CD14-positive monocyte (primary cell): Measurements from ENCODE around the gene KIF26A. TPM values are rescaled to one million over a fixed set of nuclear protein-coding genes. Genes with fewer than 3 reads are reported as not detected.

ENCODE experiments used
- DNase-seq, 3 donors: peaks; one replicate each; pipeline ENCODE4 v3.0.0-alpha.2; 2011 to 2022
- H2AFZ ChIP-seq: 2 replicates; pipeline ENCODE4 v1.6.0; 2012; ENCODE audit warnings: mild to moderate bottlenecking, low read depth, low read length, inconsistent platforms; ENCODE audit not compliant: insufficient read depth, poor library complexity, severe bottlenecking
- H3K27ac ChIP-seq, 2 donors: 1 replicate in 1 of 2; 2 replicates in 1 of 2; pipeline ENCODE4 v1.5.1; 2012 to 2013; ENCODE audit warnings: low read length in 2 of 2, control low read depth in 1 of 2, inconsistent platforms in 1 of 2, low read depth in 1 of 2, mild to moderate bottlenecking in 1 of 2
- H3K27me3 ChIP-seq, 2 donors: one replicate each; pipeline versions ENCODE4 v1.6.0 to v1.6.1; 2011 to 2013; ENCODE audit warnings: low read length in 2 of 2; ENCODE audit not compliant: control insufficient read depth in 2 of 2, insufficient read depth in 2 of 2
- H3K36me3 ChIP-seq, 2 donors: replicated peaks in 1 of 2; 1 replicate in 1 of 2; 2 replicates in 1 of 2; pipeline versions ENCODE4 v1.5.1 to v1.6.1; 2012 to 2013; ENCODE audit warnings: low read length in 2 of 2, control low read depth in 1 of 2, inconsistent platforms in 1 of 2, mild to moderate bottlenecking in 1 of 2; ENCODE audit not compliant: insufficient read depth in 2 of 2, control insufficient read depth in 1 of 2
- H3K4me1 ChIP-seq, 2 donors: 1 replicate in 1 of 2; 2 replicates in 1 of 2; pipeline versions ENCODE4 v1.5.1 to v1.6.1; 2012 to 2013; ENCODE audit warnings: low read length in 2 of 2, control low read depth in 1 of 2, inconsistent platforms in 1 of 2, mild to moderate bottlenecking in 1 of 2, moderate library complexity in 1 of 2; ENCODE audit not compliant: insufficient read depth in 2 of 2, control insufficient read depth in 1 of 2
- H3K4me2 ChIP-seq: replicated peaks from 2 replicates; pipeline ENCODE3; 2012; ENCODE audit warnings: low read length, moderate library complexity, mild to moderate bottlenecking; ENCODE audit not compliant: poor library complexity, severe bottlenecking; ENCODE audit errors: extremely low read depth
- H3K4me3 ChIP-seq, 3 experiments: fragments of 200-600 bp in 1 of 3; sonication (generic) in 1 of 3; replicated peaks in 1 of 3; 1 replicate in 2 of 3; 2 replicates in 1 of 3; pipeline ENCODE4 v1.5.1; 2011 to 2013; ENCODE audit warnings: low read length in 3 of 3, mild to moderate bottlenecking in 3 of 3, control low read depth in 2 of 3, low read depth in 2 of 3, inconsistent platforms in 1 of 3, moderate library complexity in 1 of 3
- H3K79me2 ChIP-seq: 2 replicates; pipeline ENCODE4 v1.6.0; 2012; ENCODE audit warnings: mild to moderate bottlenecking, control low read depth, inconsistent platforms, low read length, moderate library complexity; ENCODE audit not compliant: insufficient read depth
- H3K9ac ChIP-seq: 2 replicates; pipeline ENCODE4 v1.6.0; 2017; ENCODE audit warnings: low read length, mild to moderate bottlenecking; ENCODE audit not compliant: insufficient read depth, poor library complexity, severe bottlenecking
- H3K9me3 ChIP-seq, 2 donors: replicated peaks in 1 of 2; 1 replicate in 1 of 2; 2 replicates in 1 of 2; pipeline versions ENCODE4 v1.5.1 to v1.6.1; 2012 to 2013; ENCODE audit warnings: low read length in 2 of 2, control low read depth in 1 of 2; ENCODE audit not compliant: control insufficient read depth in 1 of 2, insufficient read depth in 1 of 2
- H4K20me1 ChIP-seq: 2 replicates; pipeline ENCODE4 v1.6.0; 2012; ENCODE audit warnings: mild to moderate bottlenecking, low read length, control low read depth, moderate library complexity; ENCODE audit not compliant: insufficient read depth
- H3K27ac Mint-ChIP-seq, 7 donors: one replicate each; pipeline ENCODE4 v1.8.0; 2020; ENCODE audit warnings: mild to moderate bottlenecking in 7 of 7, mixed read lengths in 7 of 7, moderate library complexity in 6 of 7, inconsistent platforms in 2 of 7
- H3K27me3 Mint-ChIP-seq, 3 donors: one replicate each; pipeline ENCODE4 v1.8.0; 2021 to 2022; ENCODE audit warnings: low read depth in 3 of 3, mild to moderate bottlenecking in 3 of 3, mixed read lengths in 3 of 3, moderate library complexity in 3 of 3, inconsistent platforms in 1 of 3
- H3K36me3 Mint-ChIP-seq, 2 donors: one replicate each; pipeline ENCODE4 v1.8.0; 2020; ENCODE audit warnings: mixed read lengths in 2 of 2, inconsistent platforms in 1 of 2, mild to moderate bottlenecking in 1 of 2
- H3K4me1 Mint-ChIP-seq: one replicate; pipeline ENCODE4 v1.8.0; 2020; ENCODE audit warnings: mild to moderate bottlenecking, mixed read lengths
- H3K4me3 Mint-ChIP-seq, 2 donors: one replicate each; pipeline ENCODE4 v1.8.0; 2020; ENCODE audit warnings: mild to moderate bottlenecking in 2 of 2, mixed read lengths in 2 of 2, moderate library complexity in 1 of 2
- H3K9me3 Mint-ChIP-seq, 7 donors: one replicate each; pipeline ENCODE4 v1.8.0; 2020 to 2022; ENCODE audit warnings: mixed read lengths in 7 of 7, mild to moderate bottlenecking in 6 of 7, moderate library complexity in 6 of 7, inconsistent platforms in 2 of 7
- CTCF ChIP-seq: fragments of 200-600 bp; IDR thresholded peaks from one replicate; pipeline ENCODE4 v1.8.0; 2022; ENCODE audit warnings: antibody characterized with exemption, mild to moderate bottlenecking
- WGBS: methylation state at CpG from one replicate; pipeline ENCODE4 v1.1.5; 2013; ENCODE audit warnings: missing lambda C conversion rate; ENCODE audit not compliant: insufficient coverage; 5-methylcytosine and 5-hydroxymethylcytosine counted together
- intact Hi-C, 2 donors: fragments of 100-400 bp; cut with micrococcal nuclease; formaldehyde crosslinking; loops; one replicate each; pipeline versions ENCODE4 v1.15.0 to v1.15.1; 2023
- polyA plus RNA-seq, 3 donors: library from polyadenylated mRNA; depleted of rRNA in 1 of 3; unstranded in 2 of 3; stranded (reverse) in 1 of 3; fragments of 300-500 nt in 2 of 3; fragments of >200 nt in 1 of 3; fragmentation: Illumina TruSeq in 2 of 3; gene quantifications; 1 replicate in 2 of 3; 2 replicates in 1 of 3; pipeline ENCODE4 v1.2.3, GENCODE V29; 2012 to 2021

The KIF26A gene
- polyA plus RNA-seq, 3 donors = not detected

GRCh38 chr14:104102282-104102914, 36.0 kb upstream of the KIF26A start:
- Histone ChIP-seq H3K36me3 (no peaks in the 10 kb centered on the region), H3K79me2 (no peaks in the 10 kb centered on the region), H2AFZ (no peak overlapping the region), H3K4me1 (no peaks in the 10 kb centered on the region), H3K9me3 (no peaks in the 10 kb centered on the region), H3K9ac (no peak overlapping the region), H4K20me1 (no peaks in the 10 kb centered on the region), H3K4me3 (no peak overlapping the region), H3K27me3 (no peaks in the 10 kb centered on the region), H3K4me2 (no peak overlapping the region), H3K27ac (no peak overlapping the region)
- Mint-ChIP-seq H3K36me3 (no peaks in the 10 kb centered on the region), H3K27me3 (peaks cover 0 to 4% (median 0%) of the 10 kb centered on the region in 3 donors), H3K4me3 (no peak overlapping the region), H3K4me1 (no peaks in the 10 kb centered on the region), H3K9me3 (no peaks in the 10 kb centered on the region), H3K27ac (no peak overlapping the region)
- no peak for TF ChIP-seq CTCF
- WGBS = 79% methylated on average over 8 of the region's 16 CpGs
- intact Hi-C loops = no loop called here
- no peak for DNase-seq

DNA sequence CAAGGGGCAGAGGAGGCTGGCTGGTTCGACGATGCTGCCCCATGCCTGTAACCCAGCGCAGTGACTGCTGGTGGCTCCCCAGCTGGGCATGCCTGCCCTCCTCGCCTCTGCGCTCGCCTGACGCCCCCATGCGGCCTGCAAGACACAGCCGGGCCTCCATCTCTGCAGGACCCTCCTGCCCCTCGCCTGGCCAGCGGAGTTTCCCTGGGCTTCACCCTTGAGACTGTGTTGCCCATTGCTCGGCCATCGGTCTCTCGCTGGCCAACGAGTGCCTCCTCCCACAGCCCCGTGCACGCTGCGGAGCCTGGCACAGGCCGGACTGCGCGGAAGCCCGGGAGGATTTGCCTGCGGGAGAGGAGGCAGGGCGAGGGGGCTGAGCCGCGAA, 35.3 kb upstream of the KIF26A start:
- Histone ChIP-seq H3K79me2 (no peaks in the 10 kb centered on the region), H3K36me3 (no peaks in the 10 kb centered on the region), H3K9ac (no peak overlapping the region), H3K4me3 (no peak overlapping the region), H2AFZ (no peak overlapping the region), H3K4me2 (no peak overlapping the region), H3K27ac (no peak overlapping the region), H3K9me3 (no peaks in the 10 kb centered on the region), H3K27me3 (no peaks in the 10 kb centered on the region), H3K4me1 (no peaks in the 10 kb centered on the region), H4K20me1 (no peaks in the 10 kb centered on the region)
- peaks cover 0 to 4% (median 0%) of the 10 kb centered on the region in 3 donors for H3K27me3 Mint-ChIP-seq
- no peaks in the 10 kb centered on the region for H3K9me3 Mint-ChIP-seq
- H3K36me3 Mint-ChIP-seq = no peaks in the 10 kb centered on the region
- DNase-seq = no peak
- TF ChIP-seq CTCF = no peak
- intact Hi-C loops = no loop called here
- H3K4me3 Mint-ChIP-seq = no peak overlapping the region
- no peak overlapping the region for H3K27ac Mint-ChIP-seq
- 88% methylated on average over 26 of the region's 26 CpGs for WGBS
- no peaks in the 10 kb centered on the region for H3K4me1 Mint-ChIP-seq
